HG03103 (cell line): ENCODE data around the gene FICD.
"Not testable (repeated sequence)": the region's sequence is repeated elsewhere in the genome, so short reads cannot be mapped to it uniquely, and the experiment has no call there.

Source experiments
- ATAC-seq: cut with Tn5 transposase; IDR thresholded peaks from one replicate; pipeline ENCODE4 v1.9.1; 2021; ENCODE audit warnings: low read depth; ENCODE audit not compliant: unreplicated experiment

The FICD gene

GRCh38 chr12:108530161-108530560 is 15.1 kb downstream of the FICD start:
- ATAC-seq: no peak

DNA sequence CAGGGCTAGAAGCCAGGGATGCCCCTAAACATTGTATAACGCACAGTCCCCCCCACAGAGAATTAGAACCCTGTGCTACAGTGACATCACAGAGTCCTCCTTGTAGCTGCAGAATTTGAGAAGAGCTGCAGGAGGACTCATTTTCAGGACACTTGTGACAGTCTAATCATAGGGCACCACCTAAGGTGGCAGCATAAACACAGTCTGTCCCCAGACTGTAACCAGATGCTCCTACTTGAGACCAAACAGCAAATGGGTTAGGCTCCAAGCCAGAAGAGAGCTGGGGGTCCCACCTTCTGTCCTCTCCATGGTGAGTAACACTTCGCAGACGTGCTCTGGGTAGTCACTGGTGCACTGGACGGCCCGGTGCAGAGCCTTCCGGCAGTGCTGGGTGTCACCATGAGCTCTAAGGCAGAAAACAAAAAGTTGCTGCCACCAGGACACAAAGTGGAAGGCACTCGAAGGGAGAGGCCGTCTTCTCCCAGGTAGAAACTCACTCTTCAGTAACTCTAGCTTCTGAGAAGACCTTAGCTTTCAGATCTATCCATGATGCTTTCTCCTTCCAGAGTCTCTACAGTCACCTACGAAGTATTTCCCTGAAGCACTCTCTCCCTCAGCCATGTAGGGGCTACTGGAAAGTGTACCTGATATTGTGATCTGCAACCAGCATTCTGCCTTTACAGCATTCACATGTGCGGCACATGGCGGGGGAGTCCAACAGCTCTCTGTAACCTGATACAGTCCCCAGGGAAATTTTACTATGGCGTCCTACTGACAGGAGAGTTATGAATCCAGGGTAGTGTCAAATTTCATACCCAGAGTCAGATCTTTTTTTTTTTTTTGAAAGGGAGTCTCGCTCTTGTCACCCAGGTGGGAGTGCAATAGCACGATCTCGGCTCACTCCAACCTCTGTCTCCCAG is 17.1 kb downstream of the FICD start:
- no peak for ATAC-seq

DNA sequence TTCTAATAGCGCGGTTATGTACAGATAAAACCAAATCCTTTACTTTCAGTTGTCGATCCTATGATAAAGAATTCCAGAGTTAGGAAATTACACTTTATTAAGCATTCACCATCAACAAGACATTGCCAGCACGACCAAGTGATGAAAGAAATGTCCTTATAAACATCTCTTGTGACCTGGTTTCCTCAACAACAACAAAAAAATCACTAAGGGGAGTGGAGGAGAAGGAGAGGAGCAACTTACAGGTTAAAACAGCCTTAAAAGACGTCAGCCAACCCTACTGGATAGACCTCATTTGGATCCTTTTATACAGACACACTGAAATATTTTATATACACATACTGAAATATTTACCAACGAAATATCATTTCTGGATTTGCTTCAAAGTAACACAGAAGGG is 23.1 kb downstream of the FICD start:
- no peak for ATAC-seq

DNA sequence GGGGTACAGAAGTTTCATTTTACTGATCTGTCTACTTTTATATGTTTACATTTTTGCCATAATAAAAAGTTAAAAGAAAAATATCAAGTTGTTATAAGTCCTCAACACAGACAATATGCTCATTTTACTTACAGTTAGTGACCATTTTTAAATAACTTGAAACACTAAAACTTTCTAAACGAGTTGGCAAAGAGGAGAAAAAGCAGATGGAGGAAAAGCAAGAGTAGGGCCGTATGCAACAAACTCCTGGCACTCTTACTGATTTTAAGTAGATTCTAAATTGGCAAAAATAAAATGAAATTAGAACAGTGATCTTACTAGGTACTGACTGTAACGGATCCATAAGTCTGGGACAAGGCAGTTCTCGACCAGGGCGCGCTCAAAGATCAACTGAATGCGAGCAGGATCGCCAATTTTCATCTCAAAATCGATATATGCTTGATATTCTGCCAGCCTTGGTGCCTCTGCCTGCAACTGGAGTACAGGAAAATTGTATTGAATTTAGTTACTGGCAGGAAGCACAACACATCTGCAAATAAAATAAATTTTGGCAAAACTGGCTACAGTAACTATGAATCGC is 23.6 kb downstream of the FICD start:
- ATAC-seq: no peak

DNA sequence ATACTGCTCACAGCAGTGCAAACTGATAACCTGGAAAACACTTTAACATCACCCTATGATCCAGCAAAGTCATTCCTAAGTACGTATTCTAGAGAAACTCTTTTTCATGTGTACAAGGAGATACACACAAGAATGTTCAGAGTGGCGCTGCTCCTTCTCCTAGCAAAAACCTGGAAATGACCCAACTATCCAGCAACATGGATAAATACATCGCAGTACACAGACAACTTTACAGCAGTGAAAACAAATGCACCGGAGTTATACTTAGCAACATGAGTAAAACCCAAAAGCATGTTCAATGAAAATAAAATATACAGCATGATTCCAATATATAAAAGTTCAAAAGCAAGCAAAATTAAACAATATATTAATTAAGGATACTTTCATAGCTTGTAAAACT is 27.2 kb downstream of the FICD start:
- no peak for ATAC-seq

- ATAC-seq: no peak
Observed at GRCh38 chr12:108543652-108544051, 28.6 kb downstream of the FICD start.

- ATAC-seq: no peak
Observed at GRCh38 chr12:108547686-108548085, 32.6 kb downstream of the FICD start.

GRCh38 chr12:108548954-108549521 is 34.0 kb downstream of the FICD start:
- no peak for ATAC-seq

DNA sequence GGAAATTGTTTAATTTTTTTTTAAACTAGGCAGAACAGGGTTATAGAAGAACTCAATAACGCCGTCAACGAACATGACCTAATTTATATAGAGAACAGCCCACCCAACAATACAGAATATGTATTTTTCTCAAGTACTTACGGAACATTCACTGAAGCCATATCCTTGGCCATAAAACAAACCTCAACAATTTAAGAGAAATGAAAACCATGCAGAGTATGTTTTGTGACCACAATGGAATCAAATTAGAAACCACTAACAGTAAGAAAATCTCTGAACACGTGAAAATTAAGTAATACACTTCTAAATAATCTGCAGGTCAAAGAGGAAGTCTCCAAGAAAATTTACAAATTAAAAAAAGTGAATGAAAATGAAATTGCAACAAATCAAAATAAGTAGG is 36.5 kb downstream of the FICD start:
- ATAC-seq: no peak

DNA sequence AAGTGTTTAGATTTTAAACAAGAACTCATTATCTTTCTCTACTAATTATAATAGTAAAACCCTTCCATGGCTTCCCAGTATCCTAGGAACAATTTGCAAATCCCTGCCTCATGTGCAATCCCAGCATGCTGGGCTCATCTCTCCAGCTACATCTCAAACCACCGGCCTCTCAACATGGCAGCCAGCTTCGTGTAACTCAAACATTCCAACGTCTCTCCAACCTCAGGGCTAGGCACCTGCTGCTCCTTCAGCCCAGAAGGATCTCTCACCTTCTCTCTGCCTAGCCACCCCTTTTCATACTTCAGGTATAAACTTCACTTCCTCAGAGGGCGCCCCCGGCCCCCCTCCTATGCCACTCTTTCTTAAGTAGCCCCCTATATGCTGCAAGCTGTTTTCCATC is 38.7 kb downstream of the FICD start:
- ATAC-seq: no peak

- not testable (repeated sequence) for ATAC-seq
Observed at GRCh38 chr12:108555383-108555782, 40.3 kb downstream of the FICD start.

GRCh38 chr12:108559007-108559655 is 44.1 kb downstream of the FICD start:
- no peak for ATAC-seq

DNA sequence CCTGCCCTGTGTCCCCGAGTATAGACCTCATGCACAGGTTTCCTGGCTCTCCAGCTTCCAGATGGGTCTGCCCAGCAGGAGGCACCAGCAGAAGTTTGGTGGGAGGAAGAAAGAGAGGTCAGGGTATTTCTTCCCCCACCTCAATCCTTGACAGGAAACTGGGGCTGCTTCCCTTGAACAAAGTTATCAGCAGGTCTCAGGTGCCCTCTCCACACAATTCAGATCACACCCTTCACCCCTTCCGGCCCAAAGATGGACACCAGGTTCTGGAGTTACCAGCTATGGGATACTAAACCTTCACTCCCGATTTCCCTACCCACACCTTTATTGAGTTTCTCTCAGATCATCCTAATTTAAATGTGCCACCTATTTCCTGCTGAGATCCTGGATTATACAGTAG is 44.7 kb downstream of the FICD start:
- no peak for ATAC-seq

DNA sequence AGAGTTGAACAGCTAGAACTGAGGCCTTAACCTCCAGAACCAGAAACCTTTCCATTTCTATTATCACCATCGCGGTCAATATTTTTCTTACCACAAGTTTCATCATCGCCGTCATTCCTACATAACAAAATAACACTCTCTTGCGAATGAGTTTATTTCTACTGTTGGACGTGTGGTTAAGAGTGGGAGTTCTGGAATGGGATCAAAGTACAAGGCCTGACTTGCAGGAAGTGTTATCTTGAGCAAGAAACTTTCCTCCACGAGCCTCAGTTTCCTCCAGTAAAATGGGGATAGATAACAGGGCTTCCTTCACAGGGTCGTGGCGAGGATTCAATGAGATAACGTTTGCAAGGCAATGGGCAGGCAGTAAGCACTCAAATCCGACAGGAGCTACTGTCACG is 45.2 kb downstream of the FICD start:
- ATAC-seq: no peak

- peak; percentile 45 for ATAC-seq
Observed at GRCh38 chr12:108560752-108561719, 46.0 kb downstream of the FICD start, which contains the start of gene SART3. SART3 (minus strand) TSS chr12:108561173; CDS start chr12:108561154, 19 bp downstream.

DNA sequence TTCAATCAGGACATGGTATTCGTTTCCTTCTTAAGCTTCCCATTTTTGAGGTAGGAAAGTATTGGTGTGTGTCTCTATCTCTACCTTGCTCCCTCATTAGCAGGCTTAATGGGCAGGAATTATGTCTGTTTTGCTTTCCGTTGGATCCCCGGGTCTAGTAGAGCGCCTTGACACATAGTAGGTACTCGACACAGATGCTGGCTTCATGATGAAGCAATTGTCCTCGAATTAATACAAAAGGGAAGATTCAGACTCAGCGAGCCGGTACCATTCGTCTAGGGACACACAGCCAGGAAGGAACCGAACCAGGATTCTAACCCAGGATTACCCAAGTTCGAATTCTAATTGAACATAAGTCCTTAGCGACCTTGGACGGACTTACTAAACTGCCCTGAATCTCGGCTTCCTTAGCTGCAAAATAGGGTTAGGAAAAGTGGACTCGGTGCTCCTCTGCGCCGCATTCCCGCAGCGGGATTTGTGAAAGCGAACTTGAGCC is 46.8 kb downstream of the FICD start:
- no peak for ATAC-seq

GRCh38 chr12:108562348-108563135 is 47.5 kb downstream of the FICD start, which contains the start of gene ISCU:
ISCU (plus strand) TSS chr12:108562596; CDS start chr12:108562623, 27 bp downstream.
- ATAC-seq: peak; percentile 46

DNA sequence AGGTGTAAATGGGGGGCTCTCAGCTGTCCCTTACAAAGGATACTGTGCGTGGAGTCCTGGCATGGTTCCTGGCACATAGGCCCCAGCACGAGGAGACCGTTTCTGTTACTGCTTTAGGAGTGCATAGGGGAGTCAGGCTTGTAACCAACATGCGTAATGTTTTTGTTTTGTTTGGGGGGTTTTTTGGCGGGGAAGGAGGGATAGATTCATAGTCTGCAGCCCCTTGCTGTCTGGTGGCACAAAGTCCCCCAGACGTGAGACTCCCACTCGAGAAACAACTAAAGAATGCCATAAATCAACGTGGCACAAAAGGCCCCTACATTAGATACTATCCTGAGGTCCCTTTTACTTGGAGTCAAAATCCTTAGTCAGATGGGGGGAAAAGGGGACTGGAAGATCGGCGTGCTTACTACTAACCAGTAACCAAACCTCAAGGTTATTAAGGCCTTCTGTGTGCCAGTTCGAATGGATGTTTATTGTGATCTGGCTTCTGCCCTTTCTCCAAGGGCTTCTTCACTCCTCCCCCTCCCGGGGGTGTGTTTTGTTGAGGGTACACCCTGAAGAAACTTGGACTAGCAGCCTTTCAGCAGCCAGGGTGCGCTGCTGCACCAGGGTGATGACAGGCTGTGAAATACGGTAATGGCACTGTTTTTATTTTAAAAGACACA is 48.2 kb downstream of the FICD start:
- no peak for ATAC-seq

- no peak for ATAC-seq
Observed at GRCh38 chr12:108563804-108564151, 48.7 kb downstream of the FICD start.
